CD8-positive, alpha-beta memory T cell (primary cell): Measurements from ENCODE around the gene HOXD12. TPM values are rescaled to one million over a fixed set of nuclear protein-coding genes. Genes with fewer than 3 reads are reported as not detected.

Experiments used
- CTCF ChIA-PET: fragments of 350-600 bp; sonication (Branson Sonifier 250); formaldehyde crosslinking; loops from one replicate; lab custom pipeline; 2021; ENCODE audit warnings: antibody characterized with exemption; lab: Charles Lee
- POLR2A ChIA-PET: fragments of 350-600 bp; sonication (Branson Sonifier 250); formaldehyde crosslinking; loops from one replicate; lab custom pipeline; 2021; ENCODE audit warnings: antibody characterized with exemption; lab: Charles Lee
- DNase-seq, 5 donors: peaks; one replicate each; pipeline versions ENCODE4 v3.0.0 to v3.0.0-alpha.2; 2020 to 2022; ENCODE audit warnings: mixed read lengths in 1 of 5
- H3K27ac ChIP-seq: one replicate; pipeline ENCODE4 v1.7.0; 2013; ENCODE audit warnings: low read depth, mild to moderate bottlenecking, low read length, moderate library complexity
- H3K27me3 ChIP-seq: 2 replicates; pipeline ENCODE4 v1.7.0; 2013; ENCODE audit warnings: low read length, mild to moderate bottlenecking; ENCODE audit not compliant: insufficient read depth, poor library complexity, severe bottlenecking
- H3K36me3 ChIP-seq: 2 replicates; pipeline ENCODE4 v1.7.0; 2013; ENCODE audit warnings: mild to moderate bottlenecking, low read length, moderate library complexity; ENCODE audit not compliant: insufficient read depth
- H3K4me1 ChIP-seq: 2 replicates; pipeline ENCODE4 v1.7.0; 2013; ENCODE audit warnings: mild to moderate bottlenecking, low read length, moderate library complexity; ENCODE audit not compliant: insufficient read depth
- H3K4me3 ChIP-seq: 2 replicates; pipeline ENCODE4 v1.7.0; 2013; ENCODE audit warnings: mild to moderate bottlenecking, low read length
- H3K9me3 ChIP-seq: 2 replicates; pipeline ENCODE4 v1.7.0; 2013; ENCODE audit warnings: mild to moderate bottlenecking, low read length
- H3K27ac Mint-ChIP-seq, 8 donors: one replicate each; pipeline ENCODE4 v1.8.0; 2020 to 2021; ENCODE audit warnings: mixed read lengths in 8 of 8, mild to moderate bottlenecking in 6 of 8, inconsistent platforms in 3 of 8, moderate library complexity in 3 of 8
- H3K27me3 Mint-ChIP-seq, 2 donors: one replicate each; pipeline ENCODE4 v1.8.0; 2020 to 2021; ENCODE audit warnings: mixed read lengths in 2 of 2, mild to moderate bottlenecking in 1 of 2, moderate library complexity in 1 of 2
- H3K36me3 Mint-ChIP-seq, 3 donors: one replicate each; pipeline ENCODE4 v1.8.0; 2020 to 2021; ENCODE audit warnings: mixed read lengths in 3 of 3, inconsistent platforms in 1 of 3, mild to moderate bottlenecking in 1 of 3
- H3K4me1 Mint-ChIP-seq, 3 donors: one replicate each; pipeline ENCODE4 v1.8.0; 2020 to 2021; ENCODE audit warnings: mixed read lengths in 3 of 3, inconsistent platforms in 1 of 3, mild to moderate bottlenecking in 1 of 3
- H3K4me3 Mint-ChIP-seq, 7 donors: one replicate each; pipeline ENCODE4 v1.8.0; 2020 to 2021; ENCODE audit warnings: mixed read lengths in 7 of 7, mild to moderate bottlenecking in 6 of 7, moderate library complexity in 4 of 7, inconsistent platforms in 2 of 7
- H3K9me3 Mint-ChIP-seq, 5 donors: one replicate each; pipeline ENCODE4 v1.8.0; 2020 to 2022; ENCODE audit warnings: mixed read lengths in 5 of 5, mild to moderate bottlenecking in 3 of 5, moderate library complexity in 2 of 5, inconsistent platforms in 1 of 5
- polyA plus RNA-seq: library from polyadenylated mRNA; unstranded; fragments of 300-500 nt; fragmentation: Illumina TruSeq; gene quantifications from one replicate; pipeline ENCODE4 v1.2.3, GENCODE V29; 2021
- total RNA-seq, 2 experiments: library from RNA; stranded (reverse); gene quantifications; one replicate each; pipeline ENCODE4 v1.2.3, GENCODE V29; 2021

HOXD12 gene, protein sequence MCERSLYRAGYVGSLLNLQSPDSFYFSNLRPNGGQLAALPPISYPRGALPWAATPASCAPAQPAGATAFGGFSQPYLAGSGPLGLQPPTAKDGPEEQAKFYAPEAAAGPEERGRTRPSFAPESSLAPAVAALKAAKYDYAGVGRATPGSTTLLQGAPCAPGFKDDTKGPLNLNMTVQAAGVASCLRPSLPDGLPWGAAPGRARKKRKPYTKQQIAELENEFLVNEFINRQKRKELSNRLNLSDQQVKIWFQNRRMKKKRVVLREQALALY
- not detected for total RNA-seq
- not detected for polyA plus RNA-seq

DNA sequence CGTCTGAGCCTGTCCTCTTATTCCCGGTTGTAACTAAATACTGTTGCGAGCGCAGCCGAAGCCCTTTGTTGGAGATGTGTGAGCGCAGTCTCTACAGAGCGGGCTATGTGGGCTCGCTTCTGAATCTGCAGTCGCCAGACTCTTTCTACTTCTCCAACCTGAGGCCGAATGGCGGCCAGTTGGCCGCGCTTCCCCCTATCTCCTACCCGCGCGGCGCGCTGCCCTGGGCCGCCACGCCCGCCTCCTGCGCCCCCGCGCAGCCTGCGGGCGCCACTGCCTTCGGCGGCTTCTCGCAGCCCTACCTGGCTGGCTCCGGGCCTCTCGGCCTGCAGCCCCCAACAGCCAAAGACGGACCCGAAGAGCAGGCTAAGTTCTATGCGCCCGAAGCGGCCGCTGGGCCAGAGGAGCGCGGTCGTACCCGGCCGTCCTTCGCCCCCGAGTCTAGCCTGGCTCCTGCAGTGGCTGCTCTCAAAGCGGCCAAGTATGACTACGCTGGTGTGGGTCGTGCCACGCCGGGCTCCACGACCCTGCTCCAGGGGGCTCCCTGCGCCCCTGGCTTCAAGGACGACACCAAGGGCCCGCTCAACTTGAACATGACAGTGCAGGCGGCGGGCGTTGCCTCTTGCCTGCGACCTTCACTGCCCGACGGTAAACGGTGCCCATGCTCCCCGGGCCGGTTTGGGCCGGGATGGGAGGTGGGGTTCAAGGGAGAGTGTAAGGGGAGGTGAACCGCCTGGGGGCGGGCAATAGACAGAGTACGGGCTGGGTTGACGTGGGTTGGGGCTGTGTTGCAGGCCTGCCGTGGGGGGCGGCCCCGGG is at the start of gene HOXD12:
Gene HOXD12, plus strand, starts transcription at position 68 of the 819 bp plus-strand sequence. Its CDS starts 7 bp downstream, at position 75.
- Histone ChIP-seq H3K9me3 (no peaks in the 10 kb centered on the region), H3K27me3 (peaks cover 91% of the 10 kb centered on the region), H3K27ac (no peak within 1 kb of the TSS), H3K36me3 (no peaks in the 10 kb centered on the region), H3K4me1 (peaks cover 18% of the 10 kb centered on the region), H3K4me3 (no peak within 1 kb of the TSS)
- Mint-ChIP-seq H3K4me3 (peak within 1 kb of the TSS in 5 of 7 donors; percentile 8 to 44 (median 25)), H3K27me3 (peaks cover 91 to 92% of the 10 kb centered on the region in 2 donors), H3K4me1 (peaks cover 17 to 24% (median 24%) of the 10 kb centered on the region in 3 donors), H3K9me3 (peaks cover 3 to 15% (median 8%) of the 10 kb centered on the region in 5 donors), H3K36me3 (no peaks in the 10 kb centered on the region), H3K27ac (peak within 1 kb of the TSS in 2 of 8 donors; percentile 34 to 60)
- peak in 1 of 5 donors; percentile 30 for DNase-seq
- POLR2A ChIA-PET, result no interaction called here
- CTCF ChIA-PET, result no interaction called here

DNA sequence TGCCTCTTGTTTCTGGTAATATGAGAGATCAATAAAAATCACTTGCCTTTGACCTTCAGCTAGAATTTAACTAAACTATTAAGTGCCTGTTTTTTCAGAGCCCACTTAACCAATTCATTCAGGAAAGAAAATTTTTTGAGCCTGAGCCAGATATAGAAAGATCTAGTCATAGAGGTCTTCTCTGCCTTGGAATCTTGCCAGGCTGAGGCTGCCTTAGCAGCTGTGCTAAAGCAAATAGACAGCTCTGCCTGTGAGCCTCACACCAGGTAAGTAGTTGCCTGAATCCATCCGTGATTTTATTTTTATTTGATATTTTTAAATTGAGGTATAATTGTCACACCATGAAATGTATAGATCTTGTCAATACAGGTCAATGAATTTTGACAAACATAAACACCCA is 43.2 kb upstream of the HOXD12 start:
- no peak overlapping the region for H3K4me3 ChIP-seq
- H3K4me3 Mint-ChIP-seq, result no peak overlapping the region
- no peak overlapping the region for H3K27ac ChIP-seq
- no peaks in the 10 kb centered on the region for H3K4me1 ChIP-seq
- H3K4me1 Mint-ChIP-seq, result no peaks in the 10 kb centered on the region
- no peaks in the 10 kb centered on the region for H3K27me3 ChIP-seq
- H3K36me3 Mint-ChIP-seq, result no peaks in the 10 kb centered on the region
- H3K9me3 ChIP-seq, result no peaks in the 10 kb centered on the region
- peaks cover 16 to 61% of the 10 kb centered on the region in 2 donors for H3K27me3 Mint-ChIP-seq
- no peaks in the 10 kb centered on the region for H3K36me3 ChIP-seq
- no peak overlapping the region for H3K27ac Mint-ChIP-seq
- no peak for DNase-seq
- peaks cover 0 to 2% (median 0%) of the 10 kb centered on the region in 5 donors for H3K9me3 Mint-ChIP-seq
- CTCF ChIA-PET, result no interaction called here
- POLR2A ChIA-PET, result no interaction called here

DNA sequence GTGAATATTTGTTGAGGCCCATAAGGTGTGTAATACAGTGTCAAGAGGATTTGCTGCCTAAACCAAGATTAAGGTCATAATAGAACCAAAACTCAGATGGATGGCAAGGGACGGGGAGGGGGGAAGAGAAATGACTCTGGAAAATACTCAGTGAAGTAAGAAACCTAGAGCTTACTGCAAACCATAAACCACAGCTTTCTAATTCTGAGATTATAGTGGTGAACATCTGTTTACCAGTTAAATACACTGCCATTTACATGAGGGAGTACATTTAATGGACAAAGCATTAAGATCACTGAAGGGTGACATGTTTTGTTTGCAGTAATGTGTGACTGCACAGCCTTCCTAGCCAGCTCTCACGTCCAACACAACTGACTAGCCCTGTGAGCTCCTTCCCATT is 35.6 kb upstream of the HOXD12 start:
- Histone ChIP-seq H3K27me3 (peaks cover 23% of the 10 kb centered on the region), H3K4me1 (no peaks in the 10 kb centered on the region), H3K4me3 (no peak overlapping the region), H3K27ac (no peak overlapping the region), H3K36me3 (no peaks in the 10 kb centered on the region), H3K9me3 (no peaks in the 10 kb centered on the region)
- CTCF ChIA-PET, result no interaction called here
- Mint-ChIP-seq H3K36me3 (no peaks in the 10 kb centered on the region), H3K4me1 (peaks cover 0 to 17% (median 5%) of the 10 kb centered on the region in 3 donors), H3K27ac (no peak overlapping the region), H3K9me3 (peaks cover 0 to 2% (median 0%) of the 10 kb centered on the region in 5 donors), H3K27me3 (peaks cover 41 to 72% of the 10 kb centered on the region in 2 donors), H3K4me3 (no peak overlapping the region)
- no peak for DNase-seq
- POLR2A ChIA-PET, result no interaction called here

DNA sequence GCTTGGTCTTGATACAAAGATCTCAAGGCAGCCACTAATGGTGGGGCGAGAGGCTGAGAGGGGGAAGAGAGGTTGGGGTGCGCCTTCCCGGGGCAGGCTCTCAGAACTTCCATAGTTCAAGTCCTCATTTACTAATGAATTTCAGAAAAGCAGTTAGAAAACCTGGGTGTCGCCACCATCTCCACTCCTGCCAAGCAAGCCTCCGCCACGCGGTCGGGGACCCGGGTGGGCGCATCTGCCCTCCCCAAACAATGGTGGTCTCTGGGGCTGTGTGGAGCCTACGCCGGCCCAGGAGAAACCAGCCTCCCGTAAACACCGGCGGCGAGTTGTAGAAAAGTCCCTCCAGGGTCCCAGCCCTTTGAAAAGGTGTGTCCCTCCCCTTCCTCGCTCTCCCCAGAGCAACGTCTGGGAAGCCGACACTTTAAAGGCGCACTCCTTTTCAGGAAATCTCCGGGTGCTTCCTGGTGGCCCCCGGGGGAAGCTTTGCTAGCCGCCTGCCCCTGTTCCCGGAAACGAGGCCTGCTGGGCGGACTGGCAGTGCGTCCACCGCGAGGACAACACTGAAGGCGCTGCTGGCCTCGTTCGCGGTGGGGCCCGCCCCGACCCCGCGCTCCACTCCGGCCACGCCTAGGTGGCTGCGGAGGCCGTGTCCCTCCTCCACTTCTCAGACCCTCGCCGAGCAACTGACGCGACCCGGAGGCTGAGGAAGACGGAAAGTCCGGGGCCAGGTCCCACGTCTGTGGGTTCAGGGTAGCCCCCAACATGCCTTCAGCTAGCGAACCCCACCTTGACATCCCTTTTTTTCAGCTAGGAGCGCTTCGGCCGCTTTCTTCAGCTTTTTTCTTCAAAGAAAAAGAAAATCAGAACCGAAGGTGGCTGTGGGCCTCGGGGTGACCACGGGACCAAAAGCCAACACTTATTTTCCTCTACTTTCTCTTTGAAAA is 32.7 kb upstream of the HOXD12 start:
- H3K4me3 Mint-ChIP-seq, result peak overlapping the region in 1 of 7 donors; percentile 37
- Histone ChIP-seq H3K27me3 (peaks cover 39% of the 10 kb centered on the region), H3K36me3 (no peaks in the 10 kb centered on the region), H3K27ac (no peak overlapping the region), H3K9me3 (no peaks in the 10 kb centered on the region), H3K4me1 (no peaks in the 10 kb centered on the region), H3K4me3 (no peak overlapping the region)
- ChIA-PET CTCF (no interaction called here), POLR2A (no interaction called here)
- no peaks in the 10 kb centered on the region for H3K36me3 Mint-ChIP-seq
- H3K27me3 Mint-ChIP-seq, result peaks cover 68 to 85% of the 10 kb centered on the region in 2 donors
- peak overlapping the region in 1 of 8 donors; percentile 39 for H3K27ac Mint-ChIP-seq
- H3K9me3 Mint-ChIP-seq, result peaks cover 0 to 4% (median 0%) of the 10 kb centered on the region in 5 donors
- no peak for DNase-seq
- H3K4me1 Mint-ChIP-seq, result peaks cover 0 to 17% (median 5%) of the 10 kb centered on the region in 3 donors

DNA sequence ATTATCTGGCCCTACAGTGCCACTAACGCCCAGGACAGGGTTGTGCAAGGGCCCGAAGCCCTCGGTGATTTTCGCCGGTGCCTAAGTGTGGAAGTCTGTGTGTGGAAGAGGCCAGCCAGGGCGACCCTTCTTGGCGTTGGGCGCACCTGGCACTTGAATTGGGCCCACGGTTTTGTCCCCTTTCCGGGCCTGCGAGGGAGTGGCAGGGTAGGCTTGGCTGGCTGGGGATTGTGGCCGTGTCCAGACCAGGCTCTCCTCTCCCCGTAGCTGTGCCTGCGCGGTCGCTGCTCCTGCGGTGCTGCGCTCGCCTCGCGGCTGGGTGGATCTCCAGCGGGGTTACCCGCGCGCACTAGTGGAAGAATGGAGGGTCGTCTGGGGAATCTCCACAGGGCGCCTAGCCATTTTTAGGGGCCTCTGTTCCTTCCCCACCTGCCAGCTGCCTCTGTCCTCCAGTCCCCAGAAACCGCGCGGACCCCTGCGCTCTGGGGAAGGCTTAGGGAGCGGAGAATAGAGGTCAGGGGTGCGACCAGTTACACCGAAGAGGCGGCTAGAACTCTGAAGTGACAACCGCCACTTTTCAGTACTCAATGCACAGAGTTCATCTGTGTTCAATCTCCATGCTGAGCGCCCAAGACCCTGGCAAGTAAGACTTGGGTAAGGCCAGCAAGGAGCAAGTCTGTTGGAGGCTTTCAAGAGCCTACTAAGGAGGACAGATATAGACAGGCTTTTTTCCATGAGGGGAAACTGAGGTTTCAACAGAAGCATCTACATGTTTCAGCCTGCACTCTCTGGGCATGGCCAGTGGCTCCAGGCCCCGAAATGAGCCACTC is 31.8 kb upstream of the HOXD12 start:
- no peaks in the 10 kb centered on the region for H3K36me3 Mint-ChIP-seq
- no peak overlapping the region for H3K27ac Mint-ChIP-seq
- peaks cover 75 to 85% of the 10 kb centered on the region in 2 donors for H3K27me3 Mint-ChIP-seq
- Histone ChIP-seq H3K4me1 (no peaks in the 10 kb centered on the region), H3K27ac (no peak overlapping the region), H3K36me3 (no peaks in the 10 kb centered on the region), H3K9me3 (no peaks in the 10 kb centered on the region), H3K27me3 (peaks cover 46% of the 10 kb centered on the region), H3K4me3 (no peak overlapping the region)
- peak overlapping the region in 2 of 7 donors; percentile 5 to 37 for H3K4me3 Mint-ChIP-seq
- peaks cover 0 to 17% (median 9%) of the 10 kb centered on the region in 3 donors for H3K4me1 Mint-ChIP-seq
- POLR2A ChIA-PET, result no interaction called here
- DNase-seq, result no peak
- CTCF ChIA-PET, result no interaction called here
- peaks cover 0 to 4% (median 0%) of the 10 kb centered on the region in 5 donors for H3K9me3 Mint-ChIP-seq

DNA sequence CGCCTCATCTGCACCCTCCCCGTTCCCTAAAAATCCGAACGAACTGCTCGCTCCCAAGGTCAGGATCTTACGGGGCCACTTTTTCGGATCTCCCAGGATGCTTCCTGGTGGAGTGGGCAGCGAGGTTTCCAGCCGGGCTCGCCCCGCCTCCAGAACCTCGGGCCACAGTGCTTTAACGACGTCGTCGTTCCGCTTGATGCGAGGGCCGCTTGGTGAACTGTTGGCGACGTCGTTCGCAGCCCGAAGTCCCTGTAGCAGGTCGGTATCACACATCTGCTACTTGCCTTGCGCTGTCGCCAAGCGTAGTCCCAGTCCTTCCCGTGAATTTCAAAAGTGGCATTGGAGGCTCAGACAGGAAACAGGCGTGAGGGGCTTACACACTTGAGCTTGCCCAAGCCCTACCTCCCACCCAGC is 31.2 kb upstream of the HOXD12 start:
- peak overlapping the region in 1 of 7 donors; percentile 32 for H3K4me3 Mint-ChIP-seq
- H3K27ac Mint-ChIP-seq, result peak overlapping the region in 1 of 8 donors; percentile 11
- H3K9me3 Mint-ChIP-seq, result peaks cover 0 to 4% (median 0%) of the 10 kb centered on the region in 5 donors
- H3K27me3 ChIP-seq, result peaks cover 52% of the 10 kb centered on the region
- no peaks in the 10 kb centered on the region for H3K4me1 ChIP-seq
- no peak for DNase-seq
- H3K27me3 Mint-ChIP-seq, result peaks cover 80 to 86% of the 10 kb centered on the region in 2 donors
- CTCF ChIA-PET, result no interaction called here
- no peaks in the 10 kb centered on the region for H3K9me3 ChIP-seq
- H3K27ac ChIP-seq, result no peak overlapping the region
- H3K4me1 Mint-ChIP-seq, result peaks cover 2 to 17% (median 9%) of the 10 kb centered on the region in 3 donors
- POLR2A ChIA-PET, result no interaction called here
- H3K36me3 ChIP-seq, result no peaks in the 10 kb centered on the region
- H3K36me3 Mint-ChIP-seq, result no peaks in the 10 kb centered on the region
- no peak overlapping the region for H3K4me3 ChIP-seq
